ENCODE measurements around the gene SHH. TPM values are rescaled to one million over a fixed set of nuclear protein-coding genes. Genes with fewer than 3 reads are reported as not detected.

The SHH gene
- total and polyA plus RNA-seq, 2 of the 4 experiments (the other 2 are of a cell fraction): under 0.01 to 0.03 TPM

DNA sequence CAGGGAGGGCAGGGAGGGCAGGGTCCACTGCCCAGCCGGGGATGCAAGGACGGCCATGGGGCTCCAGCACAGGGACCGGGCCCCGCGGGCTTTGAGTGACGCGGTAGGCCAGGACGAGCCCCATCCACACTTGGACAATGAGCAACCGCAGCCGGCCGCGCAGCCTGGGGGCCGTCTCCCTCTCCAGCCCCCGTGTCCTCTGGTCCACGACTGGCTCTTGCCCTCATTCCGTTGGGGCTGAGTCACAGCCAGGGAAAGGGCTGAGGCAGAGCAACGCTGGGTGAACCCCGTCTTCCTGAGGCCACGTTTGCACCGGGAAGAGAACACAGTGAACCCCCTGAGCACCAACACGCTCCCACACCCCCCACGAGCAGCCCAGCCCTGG lies 23.7 kb downstream of the SHH start:
- TF ChIP-seq MAZ (IDR thresholded peaks at IDR 0.05; ENCODE audit: borderline replicate concordance, low read depth, low read length) (no peak), SMC3 (IDR thresholded peaks at IDR 0.05; ENCODE audit: low read depth, low read length) (no peak), CHD1 (IDR thresholded peaks at IDR 0.05; ENCODE audit: low read depth, low read length) (no peak), MAFK (IDR thresholded peaks at IDR 0.05; ENCODE audit: low read depth, low read length) (no peak), BHLHE40 (IDR thresholded peaks at IDR 0.05; ENCODE audit: low read depth, low read length) (no peak), CEBPB (IDR thresholded peaks at IDR 0.05; ENCODE audit: low read depth, low read length) (no peak)
- TF ChIP-seq, protein P1, sequence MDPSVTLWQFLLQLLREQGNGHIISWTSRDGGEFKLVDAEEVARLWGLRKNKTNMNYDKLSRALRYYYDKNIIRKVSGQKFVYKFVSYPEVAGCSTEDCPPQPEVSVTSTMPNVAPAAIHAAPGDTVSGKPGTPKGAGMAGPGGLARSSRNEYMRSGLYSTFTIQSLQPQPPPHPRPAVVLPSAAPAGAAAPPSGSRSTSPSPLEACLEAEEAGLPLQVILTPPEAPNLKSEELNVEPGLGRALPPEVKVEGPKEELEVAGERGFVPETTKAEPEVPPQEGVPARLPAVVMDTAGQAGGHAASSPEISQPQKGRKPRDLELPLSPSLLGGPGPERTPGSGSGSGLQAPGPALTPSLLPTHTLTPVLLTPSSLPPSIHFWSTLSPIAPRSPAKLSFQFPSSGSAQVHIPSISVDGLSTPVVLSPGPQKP (IDR thresholded peaks at IDR 0.05; ENCODE audit: borderline replicate concordance, low read depth, low read length): no peak
- TF ChIP-seq, protein P2, sequence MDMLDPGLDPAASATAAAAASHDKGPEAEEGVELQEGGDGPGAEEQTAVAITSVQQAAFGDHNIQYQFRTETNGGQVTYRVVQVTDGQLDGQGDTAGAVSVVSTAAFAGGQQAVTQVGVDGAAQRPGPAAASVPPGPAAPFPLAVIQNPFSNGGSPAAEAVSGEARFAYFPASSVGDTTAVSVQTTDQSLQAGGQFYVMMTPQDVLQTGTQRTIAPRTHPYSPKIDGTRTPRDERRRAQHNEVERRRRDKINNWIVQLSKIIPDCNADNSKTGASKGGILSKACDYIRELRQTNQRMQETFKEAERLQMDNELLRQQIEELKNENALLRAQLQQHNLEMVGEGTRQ (IDR thresholded peaks at IDR 0.05; ENCODE audit: low read depth, low read length): no peak
- TF ChIP-seq, protein P3, sequence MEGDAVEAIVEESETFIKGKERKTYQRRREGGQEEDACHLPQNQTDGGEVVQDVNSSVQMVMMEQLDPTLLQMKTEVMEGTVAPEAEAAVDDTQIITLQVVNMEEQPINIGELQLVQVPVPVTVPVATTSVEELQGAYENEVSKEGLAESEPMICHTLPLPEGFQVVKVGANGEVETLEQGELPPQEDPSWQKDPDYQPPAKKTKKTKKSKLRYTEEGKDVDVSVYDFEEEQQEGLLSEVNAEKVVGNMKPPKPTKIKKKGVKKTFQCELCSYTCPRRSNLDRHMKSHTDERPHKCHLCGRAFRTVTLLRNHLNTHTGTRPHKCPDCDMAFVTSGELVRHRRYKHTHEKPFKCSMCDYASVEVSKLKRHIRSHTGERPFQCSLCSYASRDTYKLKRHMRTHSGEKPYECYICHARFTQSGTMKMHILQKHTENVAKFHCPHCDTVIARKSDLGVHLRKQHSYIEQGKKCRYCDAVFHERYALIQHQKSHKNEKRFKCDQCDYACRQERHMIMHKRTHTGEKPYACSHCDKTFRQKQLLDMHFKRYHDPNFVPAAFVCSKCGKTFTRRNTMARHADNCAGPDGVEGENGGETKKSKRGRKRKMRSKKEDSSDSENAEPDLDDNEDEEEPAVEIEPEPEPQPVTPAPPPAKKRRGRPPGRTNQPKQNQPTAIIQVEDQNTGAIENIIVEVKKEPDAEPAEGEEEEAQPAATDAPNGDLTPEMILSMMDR (conservative IDR thresholded peaks at IDR 0.05; ENCODE audit: low read depth, low read length): no peak
- no peaks in the 10 kb centered on the region for H4K20me1 ChIP-seq (ENCODE audit: insufficient read depth, low read length)
- H3K4me2 ChIP-seq (ENCODE audit: low read depth, low read length): no peak overlapping the region
- no peak overlapping the region for H2BK20ac ChIP-seq (ENCODE audit: low read depth, low read length)
- no peak overlapping the region for H3K27ac ChIP-seq (ENCODE audit: insufficient read depth, low read length)
- no peak overlapping the region for H3K4ac ChIP-seq (ENCODE audit: low read depth, low read length)
- peak overlapping the region; percentile 52 for H2AK9ac ChIP-seq (replicated peaks; ENCODE audit: low read depth, low read length, poor library complexity)
- no peak overlapping the region for H2BK120ac ChIP-seq (ENCODE audit: low read depth, low read length)
- H3K56ac ChIP-seq (ENCODE audit: extremely low read depth, insufficient read depth, low read length): no peak overlapping the region
- no peak overlapping the region for H3K4me3 ChIP-seq (ENCODE audit: insufficient read depth, low read depth, low read length)
- H3K4me1 ChIP-seq (ENCODE audit: control insufficient read depth, insufficient read depth, low read length): no peaks in the 10 kb centered on the region
- in situ Hi-C loops (cut with MboI; ENCODE audit: low sequenced_read_pairs): no loop called here
- H3K79me1 ChIP-seq (ENCODE audit: low read depth in 1 of 2, low read length in 2 of 2): no peaks in the 10 kb centered on the region
- H3K23ac ChIP-seq (ENCODE audit: low read depth, low read length): no peak overlapping the region
- no peaks in the 10 kb centered on the region for H3K9me3 ChIP-seq (ENCODE audit: control insufficient read depth, insufficient read depth, low read length)
- H2BK15ac ChIP-seq (ENCODE audit: low read depth, low read length): no peak overlapping the region
- dilution Hi-C loops (cut with HindIII; ENCODE audit: low sequenced_read_pairs, unreplicated experiment): no loop called here
- no peak overlapping the region for H3K18ac ChIP-seq (ENCODE audit: low read depth, low read length)
- H2AFZ ChIP-seq (replicated peaks; ENCODE audit: low read length, poor library complexity): peak overlapping the region; percentile 29
- no peak overlapping the region for H4K91ac ChIP-seq (ENCODE audit: insufficient read depth, low read depth, low read length)
- no peak overlapping the region for H4K8ac ChIP-seq (ENCODE audit: low read depth in 2 of 2, low read length in 2 of 2)
- DNase-seq (no peak), ATAC-seq (ENCODE audit: low read depth) (no peak)
- POLR2A ChIA-PET (ENCODE audit: unreplicated experiment): no interaction called here
- H3K9ac ChIP-seq (ENCODE audit: low read depth, low read length): no peak overlapping the region
- H3K9me1 ChIP-seq (ENCODE audit: insufficient read depth, low read length): peaks cover 4% of the 10 kb centered on the region; the same call in 1 of the 2 replicates
- no peak overlapping the region for H2BK5ac ChIP-seq (ENCODE audit: low read depth, low read length, poor library complexity, severe bottlenecking)
- BruUV-seq (replicated peaks): no TSS peak
- no peaks in the 10 kb centered on the region for H3K36me3 ChIP-seq (ENCODE audit: control insufficient read depth, insufficient read depth, low read length)
- CTCF ChIA-PET: no interaction called here
- WGBS, 2 experiments (ENCODE audit: extremely low coverage in 2 of 2, insufficient read length in 1 of 2): 87% methylated on average over 7 of the region's 22 CpGs; no CpG with 5 or more reads in 1 of the 2 experiments
- H3K27me3 ChIP-seq (ENCODE audit: control insufficient read depth, insufficient read depth, low read length): no peaks in the 10 kb centered on the region
- H3K14ac ChIP-seq (replicated peaks; ENCODE audit: low read depth, low read length): no peak overlapping the region
- H4K5ac ChIP-seq (ENCODE audit: low read depth, low read length): no peak overlapping the region
- no peak overlapping the region for H2AK5ac ChIP-seq (ENCODE audit: low read depth, low read length)
- intact Hi-C loops (cut with micrococcal nuclease): no loop called here
